Activated CD4-positive, alpha-beta T cell treated with anti-CD3 and anti-CD28 coated beads, Interleukin-2, amount 10 ng/mL, durations not matched to agents 24 days and 14 days (primary cell): Measurements from ENCODE around the gene SSTR3. TPM values are rescaled to one million over a fixed set of nuclear protein-coding genes. Genes with fewer than 3 reads are reported as not detected.

ENCODE experiments used
- DNase-seq: peaks from one replicate; pipeline ENCODE4 v3.0.0; 2022
- H3K27ac Mint-ChIP-seq: one replicate; pipeline ENCODE4 v1.8.0; 2022; ENCODE audit warnings: mild to moderate bottlenecking, mixed read lengths
- H3K27me3 Mint-ChIP-seq: one replicate; pipeline ENCODE4 v1.8.0; 2022; ENCODE audit warnings: mixed read lengths
- H3K36me3 Mint-ChIP-seq: one replicate; pipeline ENCODE4 v1.8.0; 2022; ENCODE audit warnings: low read depth, mild to moderate bottlenecking, mixed read lengths
- H3K4me1 Mint-ChIP-seq: one replicate; pipeline ENCODE4 v1.8.0; 2021; ENCODE audit warnings: mixed read lengths
- H3K4me3 Mint-ChIP-seq: one replicate; pipeline ENCODE4 v1.8.0; 2022; ENCODE audit warnings: mild to moderate bottlenecking, moderate library complexity, mixed read lengths
- H3K9me3 Mint-ChIP-seq: one replicate; pipeline ENCODE4 v1.8.0; 2021; ENCODE audit warnings: mixed read lengths
- intact Hi-C: fragments of 100-400 bp; cut with micrococcal nuclease; formaldehyde crosslinking; loops from one replicate; pipeline ENCODE4 v1.15.1; 2023
- total RNA-seq: library from RNA; stranded (reverse); gene quantifications from 2 replicates; pipeline ENCODE4 v1.2.3, GENCODE V29; 2022

The SSTR3 gene
- total RNA-seq, 1 donor from 2014 or later: 4.0 TPM

DNA sequence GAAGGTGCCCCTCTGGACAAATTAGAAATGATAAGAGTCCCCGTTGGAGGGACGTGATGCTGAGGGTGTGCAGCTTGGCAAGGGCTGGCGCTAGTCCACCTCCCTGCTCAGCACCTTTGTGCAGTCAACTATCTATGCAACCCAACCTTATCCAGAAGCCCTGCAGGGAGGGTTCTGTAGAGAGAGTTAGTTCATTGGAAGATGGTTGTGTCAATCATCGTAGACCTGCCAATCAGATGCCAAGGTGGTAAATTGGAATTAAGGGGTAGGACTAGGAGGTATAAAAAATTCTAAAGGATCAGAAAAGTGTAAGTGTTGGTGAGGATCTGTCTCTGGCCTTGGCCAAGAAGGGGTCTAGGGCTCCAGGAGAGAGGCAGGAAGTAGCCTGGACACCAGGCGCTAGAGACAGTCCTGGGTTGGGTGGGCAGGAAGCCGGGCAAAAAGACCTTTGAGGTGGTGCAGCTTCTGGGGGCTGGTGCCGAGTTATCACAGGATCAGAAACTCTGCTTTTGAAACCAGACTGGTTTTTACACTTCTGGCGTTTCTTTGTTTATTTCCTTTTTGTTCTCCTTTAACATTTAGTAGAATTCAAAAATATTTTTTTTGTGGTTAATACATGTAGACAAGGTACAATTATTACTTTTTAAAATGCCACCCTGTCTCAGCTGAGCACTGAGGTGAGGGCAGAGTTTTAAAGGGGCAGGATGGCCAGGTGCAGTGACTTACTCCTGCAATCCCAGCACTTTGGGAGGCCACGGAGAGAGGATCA, 25.9 kb downstream of the SSTR3 start:
- peak overlapping the region; percentile 82 for H3K4me3 Mint-ChIP-seq
- H3K36me3 Mint-ChIP-seq: peaks cover 11% of the 10 kb centered on the region
- peaks cover 35% of the 10 kb centered on the region for H3K4me1 Mint-ChIP-seq
- no peaks in the 10 kb centered on the region for H3K9me3 Mint-ChIP-seq
- H3K27me3 Mint-ChIP-seq: no peaks in the 10 kb centered on the region
- H3K27ac Mint-ChIP-seq: peak overlapping the region; percentile 89
- intact Hi-C loops: no loop called here
- peak; percentile 87 for DNase-seq

DNA sequence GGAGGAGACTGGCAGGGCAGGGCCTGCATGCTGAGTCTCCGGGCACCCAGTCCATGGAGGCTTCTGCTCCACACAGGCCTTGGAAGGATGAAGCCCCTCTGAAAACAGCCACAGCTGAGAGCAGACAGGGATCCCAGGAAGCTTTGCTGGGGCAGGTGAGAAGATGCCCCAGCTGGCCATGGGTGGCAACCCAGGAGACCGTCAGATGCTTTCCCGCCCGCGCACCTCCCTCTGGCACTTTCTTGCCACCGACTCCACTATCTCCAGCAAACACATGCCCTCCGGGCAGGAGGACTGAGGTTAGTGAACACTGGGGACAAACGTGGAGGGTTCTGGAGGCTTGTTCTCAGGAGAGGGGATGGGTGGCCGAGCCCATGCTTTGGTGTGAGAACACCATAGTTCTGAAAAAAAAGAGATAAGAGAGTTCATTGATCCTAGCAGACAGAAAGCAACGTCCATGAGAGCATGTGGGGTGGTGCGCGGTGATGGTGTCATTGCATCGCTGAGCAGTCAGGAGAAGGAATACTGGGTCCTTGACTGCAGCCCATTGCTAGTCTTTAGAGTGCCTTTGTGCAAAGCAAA, 26.5 kb downstream of the SSTR3 start:
- intact Hi-C loops: no loop called here
- no peaks in the 10 kb centered on the region for H3K27me3 Mint-ChIP-seq
- no peaks in the 10 kb centered on the region for H3K9me3 Mint-ChIP-seq
- peak overlapping the region; percentile 82 for H3K4me3 Mint-ChIP-seq
- H3K36me3 Mint-ChIP-seq: peaks cover 11% of the 10 kb centered on the region
- DNase-seq: no peak
- H3K4me1 Mint-ChIP-seq: peaks cover 35% of the 10 kb centered on the region
- H3K27ac Mint-ChIP-seq: no peak overlapping the region

DNA sequence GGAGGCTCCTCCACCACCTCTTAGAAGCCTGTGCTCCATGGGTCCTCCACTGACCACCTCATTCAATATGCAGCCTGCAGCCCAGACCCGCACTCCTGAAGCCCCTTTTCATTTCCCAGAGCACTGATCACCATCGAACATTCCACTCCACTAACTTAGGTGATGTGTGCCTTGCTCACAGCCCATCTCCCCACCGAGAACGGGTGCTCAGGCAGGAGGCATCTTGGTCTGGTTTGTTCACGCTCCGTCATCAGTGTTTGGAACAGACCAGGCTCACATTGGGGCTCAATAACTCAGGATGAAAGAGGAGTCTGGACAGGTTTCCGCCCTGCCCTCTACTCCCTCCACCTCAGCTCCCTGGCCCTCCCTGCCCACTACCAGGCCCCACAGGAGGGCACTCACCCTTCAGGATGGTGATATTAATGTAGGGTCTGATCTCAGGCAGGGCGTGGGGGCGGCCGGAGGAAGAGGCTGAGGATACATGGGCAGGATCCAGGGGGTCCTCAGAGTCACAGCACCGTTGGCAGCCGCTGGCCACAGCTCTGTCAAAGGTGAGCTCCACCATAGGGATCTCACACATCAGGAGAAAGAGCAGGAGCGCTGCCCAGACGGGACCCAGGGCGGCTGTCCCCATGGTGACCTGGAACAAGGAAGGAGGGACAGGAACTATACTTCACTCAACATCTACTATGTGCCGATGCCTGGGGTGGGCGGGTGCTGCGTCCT, 27.3 kb downstream of the SSTR3 start:
- H3K27ac Mint-ChIP-seq: no peak overlapping the region
- no peaks in the 10 kb centered on the region for H3K27me3 Mint-ChIP-seq

DNA sequence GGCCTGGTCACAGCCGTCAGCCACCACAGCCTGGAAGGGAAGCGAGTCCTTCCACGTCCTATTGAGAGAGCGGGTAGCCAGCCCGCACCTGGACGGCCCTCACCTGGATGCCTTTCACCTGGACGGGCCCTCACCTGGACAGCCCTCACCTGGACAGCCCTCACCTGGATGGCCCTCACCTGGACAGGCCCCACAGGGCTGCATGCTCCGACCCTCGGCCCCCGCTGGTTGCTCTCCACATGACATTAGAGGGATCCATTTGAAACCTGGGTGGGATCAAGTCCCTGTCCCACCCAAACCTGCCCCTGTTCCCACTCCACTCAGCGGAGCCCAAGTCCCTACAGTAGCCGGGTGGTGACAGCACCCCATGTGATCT, 27.9 kb downstream of the SSTR3 start:
- DNase-seq: no peak
- Mint-ChIP-seq H3K9me3 (no peaks in the 10 kb centered on the region), H3K36me3 (peaks cover 1% of the 10 kb centered on the region), H3K4me1 (peaks cover 33% of the 10 kb centered on the region), H3K27ac (no peak overlapping the region), H3K27me3 (no peaks in the 10 kb centered on the region), H3K4me3 (no peak overlapping the region)
- intact Hi-C loops: no loop called here

More for the DNA sequence above, 27.3 kb downstream of the SSTR3 start:
- Mint-ChIP-seq H3K9me3 (no peaks in the 10 kb centered on the region), H3K4me3 (no peak overlapping the region), H3K4me1 (peaks cover 35% of the 10 kb centered on the region), H3K36me3 (peaks cover 7% of the 10 kb centered on the region)
- DNase-seq: no peak
- intact Hi-C loops: no loop called here

DNA sequence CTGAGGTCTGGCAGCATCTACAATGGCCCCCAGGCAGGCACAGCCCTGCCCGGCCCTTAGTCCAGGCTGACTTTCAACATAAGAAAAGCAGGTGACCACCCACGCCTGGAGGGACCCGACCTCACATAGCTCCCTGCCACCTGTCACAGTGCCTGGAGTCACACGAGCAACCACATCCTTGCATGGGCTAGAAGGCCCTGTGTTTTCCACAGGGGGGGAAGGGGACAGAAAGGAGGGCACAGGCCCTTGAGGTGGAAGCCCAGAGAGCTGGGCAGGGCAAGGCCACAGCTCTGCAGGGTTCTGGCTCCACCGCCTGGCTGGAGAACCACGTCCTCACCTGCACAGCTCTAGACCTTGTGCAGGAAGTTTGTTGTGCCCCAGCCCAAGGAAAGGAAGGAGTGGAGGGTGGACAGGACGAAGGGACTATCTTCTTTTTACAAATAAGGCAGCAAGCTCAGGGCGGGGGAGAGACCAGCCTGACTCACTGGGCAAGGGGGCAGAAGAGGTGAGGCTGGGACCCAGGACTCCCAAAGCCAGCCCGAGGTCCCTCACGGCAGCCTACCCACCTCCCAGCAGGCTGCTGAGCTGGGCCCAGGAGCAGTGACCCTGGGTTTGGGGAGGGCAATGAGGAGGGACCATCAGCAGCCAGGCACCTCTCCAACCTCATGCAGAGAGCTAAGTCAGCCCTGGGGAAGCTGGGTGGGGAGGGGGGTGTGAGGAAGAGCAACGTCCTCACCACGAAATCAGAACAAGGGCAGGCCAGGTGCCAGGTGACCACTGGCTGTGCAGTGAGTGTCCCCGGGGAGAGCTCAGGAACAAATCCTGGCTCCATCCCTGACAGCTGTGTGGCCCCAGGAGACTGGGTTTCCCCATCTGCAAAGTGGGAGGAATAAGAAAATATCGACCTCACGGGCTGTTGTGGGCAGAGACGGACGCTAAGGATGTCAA, 28.6 kb downstream of the SSTR3 start:
- H3K4me3 Mint-ChIP-seq: no peak overlapping the region
- peaks cover 29% of the 10 kb centered on the region for H3K4me1 Mint-ChIP-seq
- intact Hi-C loops: no loop called here
- DNase-seq: no peak
- H3K27ac Mint-ChIP-seq: no peak overlapping the region
- H3K9me3 Mint-ChIP-seq: no peaks in the 10 kb centered on the region
- no peaks in the 10 kb centered on the region for H3K36me3 Mint-ChIP-seq
- H3K27me3 Mint-ChIP-seq: no peaks in the 10 kb centered on the region

DNA sequence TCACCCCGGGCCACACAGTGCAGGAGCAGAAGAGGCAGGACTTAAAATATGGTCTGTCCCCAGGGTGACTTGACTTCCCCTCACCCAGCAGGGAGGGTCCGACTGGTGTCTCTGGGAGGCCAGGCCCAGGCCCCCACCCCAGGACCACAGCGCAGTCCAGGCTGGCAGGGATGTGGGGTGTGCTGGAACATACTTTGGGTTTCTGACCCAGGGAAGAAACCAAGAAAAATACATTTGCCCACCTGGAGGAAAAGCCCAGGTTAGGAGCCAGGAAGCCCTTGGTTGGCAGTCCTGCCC, 29.4 kb downstream of the SSTR3 start:
- Mint-ChIP-seq H3K4me1 (peaks cover 25% of the 10 kb centered on the region), H3K36me3 (no peaks in the 10 kb centered on the region), H3K27me3 (no peaks in the 10 kb centered on the region), H3K4me3 (no peak overlapping the region), H3K27ac (no peak overlapping the region), H3K9me3 (no peaks in the 10 kb centered on the region)
- no peak for DNase-seq
- intact Hi-C loops: no loop called here

DNA sequence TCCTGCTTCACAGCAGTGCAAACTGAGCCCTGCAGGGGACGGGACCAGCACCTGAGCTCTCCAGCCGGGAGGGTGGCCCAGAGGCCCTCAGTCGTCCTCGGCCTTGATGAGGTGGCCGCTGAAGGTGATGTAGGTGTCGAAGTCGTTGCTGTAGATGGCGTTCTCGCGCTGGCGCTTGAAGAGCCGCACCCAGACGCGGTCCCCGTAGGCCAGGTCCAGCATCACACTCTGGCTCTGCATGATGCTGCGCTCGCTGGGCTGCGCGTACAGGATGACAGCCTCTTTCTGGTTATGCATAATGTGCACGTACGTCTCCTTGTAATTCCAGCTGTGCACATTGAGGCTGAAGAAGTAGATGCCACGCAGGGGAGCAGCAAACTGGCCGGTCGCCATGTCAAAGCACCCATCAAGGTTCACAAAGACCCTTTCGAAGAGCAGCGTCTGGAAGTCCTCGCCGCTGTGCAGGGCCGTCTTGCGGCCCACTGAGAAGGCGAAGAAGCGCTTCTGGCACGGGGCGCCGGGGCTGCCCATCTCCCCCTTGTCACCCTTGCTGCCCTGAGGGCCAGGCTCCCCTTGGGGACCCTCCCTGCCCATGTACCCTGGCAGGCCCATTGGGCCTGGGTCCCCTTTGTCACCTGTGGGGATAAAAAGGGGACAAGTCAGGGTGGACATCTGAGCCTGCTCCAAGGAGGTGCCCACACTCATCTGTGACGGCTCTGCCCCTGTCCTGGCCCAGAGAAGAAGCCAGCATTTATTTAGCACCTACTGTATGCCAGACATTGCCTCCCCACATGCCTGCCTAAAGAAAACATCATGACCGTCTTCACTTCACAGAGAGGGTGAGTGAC, 30.0 kb downstream of the SSTR3 start:
- H3K27me3 Mint-ChIP-seq: peaks cover 2% of the 10 kb centered on the region
- intact Hi-C loops: no loop called here

DNA sequence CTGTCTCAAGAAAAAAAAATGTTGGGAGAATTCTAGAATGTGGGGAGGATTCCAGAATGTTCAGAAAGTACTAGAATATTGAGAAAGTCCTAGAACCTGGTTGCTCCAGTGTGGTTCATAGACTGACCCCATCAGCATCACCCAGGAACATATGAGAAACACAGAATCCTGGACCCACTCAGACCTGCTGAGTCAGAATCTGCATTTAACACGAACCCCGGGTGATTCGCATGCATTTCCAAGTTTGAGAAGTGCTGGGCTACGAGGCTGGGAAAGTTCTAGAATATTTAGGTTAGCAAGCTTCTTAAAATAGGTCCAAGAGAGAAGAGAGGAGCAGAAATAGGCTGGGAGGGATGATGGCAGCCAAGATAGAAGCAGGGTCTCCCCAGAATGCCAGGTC, 30.6 kb downstream of the SSTR3 start:
- no peak overlapping the region for H3K27ac Mint-ChIP-seq
- peaks cover 3% of the 10 kb centered on the region for H3K27me3 Mint-ChIP-seq
- no peak for DNase-seq
- no peaks in the 10 kb centered on the region for H3K9me3 Mint-ChIP-seq
- no peaks in the 10 kb centered on the region for H3K36me3 Mint-ChIP-seq
- intact Hi-C loops: no loop called here
- peaks cover 21% of the 10 kb centered on the region for H3K4me1 Mint-ChIP-seq
- no peak overlapping the region for H3K4me3 Mint-ChIP-seq

More for the DNA sequence above, 30.0 kb downstream of the SSTR3 start:
- Mint-ChIP-seq H3K9me3 (no peaks in the 10 kb centered on the region), H3K36me3 (no peaks in the 10 kb centered on the region), H3K4me3 (no peak overlapping the region), H3K4me1 (peaks cover 22% of the 10 kb centered on the region), H3K27ac (peak overlapping the region; percentile 29)
- DNase-seq: no peak

DNA sequence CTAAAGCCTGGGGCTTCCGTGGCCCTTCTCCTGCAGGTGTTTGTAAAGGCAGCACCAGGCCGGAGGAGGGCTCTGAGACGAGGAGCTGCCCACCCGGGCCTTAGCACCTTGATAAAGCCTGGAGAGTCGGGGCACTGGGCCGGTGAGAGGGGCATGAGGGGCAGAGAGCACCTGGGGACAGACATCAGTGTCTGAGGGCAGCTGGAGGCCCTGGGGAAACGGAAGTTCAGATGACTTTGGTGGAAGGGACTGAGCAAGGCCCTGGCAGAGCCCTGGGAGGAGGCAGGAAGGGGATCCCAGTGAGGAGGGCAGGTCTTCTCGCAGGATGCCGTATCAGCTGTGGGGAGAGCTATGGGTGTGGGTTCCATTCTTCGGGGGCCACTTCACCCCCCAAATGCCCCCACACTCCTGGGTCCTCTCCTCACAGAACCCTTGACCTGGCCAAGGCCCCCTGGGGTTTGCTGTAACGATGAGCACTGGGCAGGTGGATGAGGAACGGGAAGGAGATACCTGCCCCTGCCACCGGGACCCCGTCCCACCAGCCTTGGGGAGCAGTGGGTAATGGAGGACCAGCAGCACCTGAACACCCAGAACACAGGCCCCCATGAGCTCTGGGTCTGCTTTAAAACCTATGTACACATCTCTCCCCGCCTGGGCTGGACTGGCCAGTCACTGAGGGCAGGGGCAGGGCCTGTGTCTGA, 31.6 kb downstream of the SSTR3 start:
- Mint-ChIP-seq H3K4me1 (peaks cover 17% of the 10 kb centered on the region), H3K4me3 (no peak overlapping the region), H3K36me3 (no peaks in the 10 kb centered on the region), H3K9me3 (no peaks in the 10 kb centered on the region), H3K27ac (no peak overlapping the region), H3K27me3 (peaks cover 9% of the 10 kb centered on the region)
- intact Hi-C loops: no loop called here
- no peak for DNase-seq

DNA sequence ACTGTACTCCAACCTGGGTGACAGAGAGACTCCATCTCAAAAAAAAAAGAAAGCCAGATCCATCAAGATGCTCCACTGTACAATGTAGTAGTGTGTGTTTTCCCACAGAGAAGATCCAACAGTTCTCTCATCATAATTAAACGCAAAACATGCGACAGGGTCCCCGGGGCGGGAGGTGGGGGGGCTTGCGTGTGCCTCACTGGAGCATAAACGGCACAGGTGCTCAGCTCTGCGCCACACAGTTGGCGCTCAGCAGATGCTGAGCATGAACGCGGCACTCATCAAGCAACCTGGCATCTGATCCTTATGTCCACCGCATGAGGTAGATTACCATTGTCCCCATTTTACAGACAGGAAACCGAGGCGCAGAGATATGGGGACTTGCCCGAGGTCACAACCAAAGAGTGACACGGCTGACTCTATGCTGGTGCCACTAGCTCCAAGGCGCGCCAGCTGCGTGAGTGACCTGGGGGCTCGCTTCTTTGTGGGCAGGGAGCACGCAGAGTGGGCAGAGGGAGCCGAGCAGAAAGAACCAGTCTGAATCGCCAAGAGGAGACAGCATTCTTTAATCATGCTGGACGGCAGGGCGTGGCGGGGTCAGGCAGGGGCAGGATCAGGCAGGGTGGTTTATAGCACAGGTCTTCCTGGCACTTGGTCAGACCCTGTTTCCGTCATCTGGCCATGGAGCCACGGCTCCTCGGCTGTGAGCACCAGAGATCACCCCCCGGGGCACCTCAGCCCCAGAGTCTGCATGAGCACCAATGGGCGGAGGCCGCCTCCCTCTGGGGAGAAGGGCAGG, 32.5 kb downstream of the SSTR3 start:
- H3K4me1 Mint-ChIP-seq: peaks cover 14% of the 10 kb centered on the region
- intact Hi-C loops: no loop called here
- peaks cover 9% of the 10 kb centered on the region for H3K27me3 Mint-ChIP-seq
- DNase-seq: no peak
- no peak overlapping the region for H3K27ac Mint-ChIP-seq
- H3K9me3 Mint-ChIP-seq: no peaks in the 10 kb centered on the region
- H3K36me3 Mint-ChIP-seq: no peaks in the 10 kb centered on the region
- no peak overlapping the region for H3K4me3 Mint-ChIP-seq

DNA sequence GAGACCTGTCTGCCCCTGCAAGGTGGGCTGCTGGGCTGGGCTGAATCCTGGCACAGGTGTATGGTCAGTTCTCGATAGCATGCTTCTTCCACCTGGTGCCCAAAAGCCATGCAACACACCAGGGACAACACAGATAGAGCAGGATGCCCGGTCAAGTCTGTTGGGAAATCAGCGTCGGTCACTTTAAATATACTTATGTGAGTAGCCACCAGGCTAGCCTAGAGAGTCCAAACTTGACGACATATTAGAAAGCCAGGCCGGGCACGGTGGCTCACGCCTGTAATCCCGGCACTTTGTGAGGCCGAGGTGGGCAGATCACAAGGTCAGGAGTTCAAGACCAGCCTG, 33.2 kb downstream of the SSTR3 start:
- Mint-ChIP-seq H3K4me3 (no peak overlapping the region), H3K36me3 (no peaks in the 10 kb centered on the region), H3K27me3 (peaks cover 9% of the 10 kb centered on the region), H3K27ac (no peak overlapping the region), H3K4me1 (peaks cover 12% of the 10 kb centered on the region), H3K9me3 (no peaks in the 10 kb centered on the region)
- intact Hi-C loops: no loop called here
- DNase-seq: no peak
